ENCODE results near the gene SSBP2.

DNA sequence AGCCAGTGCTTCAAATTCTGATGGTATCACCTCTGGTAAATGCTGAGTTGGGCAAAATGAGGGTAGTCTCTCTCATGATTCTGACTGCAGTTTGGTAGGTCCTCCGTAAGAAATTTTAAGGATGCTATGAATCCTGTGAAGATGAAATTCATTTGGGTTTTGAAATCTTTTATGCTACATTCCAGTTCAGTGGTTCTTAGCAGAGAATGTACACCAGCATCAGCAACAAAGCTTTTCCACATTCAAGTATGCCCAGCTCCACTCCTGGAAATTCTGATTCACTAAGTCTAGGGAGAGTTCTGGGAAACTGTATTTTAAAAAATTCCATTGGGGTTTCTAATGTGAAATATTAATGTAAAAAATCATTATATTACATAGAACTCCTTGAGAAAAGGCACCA lies 323.3 kb downstream of the SSBP2 start:
- TF ChIP-seq, protein P1, sequence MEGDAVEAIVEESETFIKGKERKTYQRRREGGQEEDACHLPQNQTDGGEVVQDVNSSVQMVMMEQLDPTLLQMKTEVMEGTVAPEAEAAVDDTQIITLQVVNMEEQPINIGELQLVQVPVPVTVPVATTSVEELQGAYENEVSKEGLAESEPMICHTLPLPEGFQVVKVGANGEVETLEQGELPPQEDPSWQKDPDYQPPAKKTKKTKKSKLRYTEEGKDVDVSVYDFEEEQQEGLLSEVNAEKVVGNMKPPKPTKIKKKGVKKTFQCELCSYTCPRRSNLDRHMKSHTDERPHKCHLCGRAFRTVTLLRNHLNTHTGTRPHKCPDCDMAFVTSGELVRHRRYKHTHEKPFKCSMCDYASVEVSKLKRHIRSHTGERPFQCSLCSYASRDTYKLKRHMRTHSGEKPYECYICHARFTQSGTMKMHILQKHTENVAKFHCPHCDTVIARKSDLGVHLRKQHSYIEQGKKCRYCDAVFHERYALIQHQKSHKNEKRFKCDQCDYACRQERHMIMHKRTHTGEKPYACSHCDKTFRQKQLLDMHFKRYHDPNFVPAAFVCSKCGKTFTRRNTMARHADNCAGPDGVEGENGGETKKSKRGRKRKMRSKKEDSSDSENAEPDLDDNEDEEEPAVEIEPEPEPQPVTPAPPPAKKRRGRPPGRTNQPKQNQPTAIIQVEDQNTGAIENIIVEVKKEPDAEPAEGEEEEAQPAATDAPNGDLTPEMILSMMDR (IDR thresholded peaks at IDR 0.05): no peak
- TF ChIP-seq POLR2A (IDR thresholded peaks at IDR 0.05): no peak
